ENCODE data around the gene TMEM156. TPM values are rescaled to one million over a fixed set of nuclear protein-coding genes. Genes with fewer than 3 reads are reported as not detected.

TMEM156 gene
- total and polyA plus RNA-seq, 8 donors = 0.37 to 1.8 (median 0.80) TPM; not detected in 4

DNA sequence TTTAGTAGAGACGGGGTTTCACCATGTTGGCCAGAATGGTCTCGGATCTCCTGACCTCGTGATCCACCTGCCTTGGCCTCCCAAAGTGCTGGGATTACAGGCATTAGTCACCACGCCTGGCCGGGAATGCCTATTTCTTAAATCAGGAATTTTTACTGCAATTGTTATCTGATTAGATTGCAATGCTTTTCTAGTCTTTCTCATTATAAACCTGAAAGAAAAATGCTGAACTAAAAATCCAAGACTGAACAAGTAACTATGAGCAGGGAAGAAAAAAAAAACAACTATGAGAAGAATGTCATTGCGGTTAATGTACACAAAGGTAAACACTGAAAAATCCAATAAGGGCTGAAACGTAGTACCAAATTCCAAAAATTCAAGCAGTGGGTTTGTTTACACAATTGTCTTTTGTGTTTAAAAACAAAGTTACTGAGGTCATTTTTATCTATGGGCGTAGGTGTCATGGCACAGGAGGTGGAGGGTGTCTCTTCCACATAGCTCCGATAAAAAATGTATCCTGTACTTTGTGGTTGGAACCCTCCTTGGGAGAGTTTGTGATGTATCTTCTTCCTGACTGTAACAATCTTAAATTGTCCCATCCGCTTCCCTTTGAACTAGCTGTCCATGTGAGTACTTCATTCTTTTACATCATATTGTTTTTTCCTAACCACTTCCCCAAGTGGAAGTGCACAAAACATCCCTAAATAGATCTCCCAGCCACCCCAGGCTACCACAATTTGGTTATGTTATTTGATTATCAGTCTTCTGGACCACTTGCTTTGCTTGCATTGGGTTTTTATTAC lies 11.1 kb upstream of the TMEM156 start:
- intact Hi-C loops (cut with DNase I; ENCODE audit: low total_unique reads) = no loop called here
- H3K27me3 ChIP-seq = no peaks in the 10 kb centered on the region
- peak in 1 of 2 donors; percentile 30 for DNase-seq
- TF ChIP-seq, protein P1, sequence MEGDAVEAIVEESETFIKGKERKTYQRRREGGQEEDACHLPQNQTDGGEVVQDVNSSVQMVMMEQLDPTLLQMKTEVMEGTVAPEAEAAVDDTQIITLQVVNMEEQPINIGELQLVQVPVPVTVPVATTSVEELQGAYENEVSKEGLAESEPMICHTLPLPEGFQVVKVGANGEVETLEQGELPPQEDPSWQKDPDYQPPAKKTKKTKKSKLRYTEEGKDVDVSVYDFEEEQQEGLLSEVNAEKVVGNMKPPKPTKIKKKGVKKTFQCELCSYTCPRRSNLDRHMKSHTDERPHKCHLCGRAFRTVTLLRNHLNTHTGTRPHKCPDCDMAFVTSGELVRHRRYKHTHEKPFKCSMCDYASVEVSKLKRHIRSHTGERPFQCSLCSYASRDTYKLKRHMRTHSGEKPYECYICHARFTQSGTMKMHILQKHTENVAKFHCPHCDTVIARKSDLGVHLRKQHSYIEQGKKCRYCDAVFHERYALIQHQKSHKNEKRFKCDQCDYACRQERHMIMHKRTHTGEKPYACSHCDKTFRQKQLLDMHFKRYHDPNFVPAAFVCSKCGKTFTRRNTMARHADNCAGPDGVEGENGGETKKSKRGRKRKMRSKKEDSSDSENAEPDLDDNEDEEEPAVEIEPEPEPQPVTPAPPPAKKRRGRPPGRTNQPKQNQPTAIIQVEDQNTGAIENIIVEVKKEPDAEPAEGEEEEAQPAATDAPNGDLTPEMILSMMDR (IDR thresholded peaks at IDR 0.05) = no peak
- no peak for TF ChIP-seq POLR2A (IDR thresholded peaks at IDR 0.05)
- no peak for TF ChIP-seq EP300 (IDR thresholded peaks at IDR 0.05)
- WGBS, 5 donors = 43 to 54% (median 48%) methylated on average over 10 of the region's 10 CpGs
- H3K36me3 ChIP-seq = no peaks in the 10 kb centered on the region
- H3K27ac ChIP-seq = peak overlapping the region in 4 of 5 donors; percentile 87 to 94 (median 90)
- peaks cover 0 to 47% (median 28%) of the 10 kb centered on the region in 4 donors for H3K4me1 ChIP-seq
- H3K9me3 ChIP-seq = no peaks in the 10 kb centered on the region
- peak overlapping the region in 1 of 4 donors; percentile 79 for H3K4me3 ChIP-seq

DNA sequence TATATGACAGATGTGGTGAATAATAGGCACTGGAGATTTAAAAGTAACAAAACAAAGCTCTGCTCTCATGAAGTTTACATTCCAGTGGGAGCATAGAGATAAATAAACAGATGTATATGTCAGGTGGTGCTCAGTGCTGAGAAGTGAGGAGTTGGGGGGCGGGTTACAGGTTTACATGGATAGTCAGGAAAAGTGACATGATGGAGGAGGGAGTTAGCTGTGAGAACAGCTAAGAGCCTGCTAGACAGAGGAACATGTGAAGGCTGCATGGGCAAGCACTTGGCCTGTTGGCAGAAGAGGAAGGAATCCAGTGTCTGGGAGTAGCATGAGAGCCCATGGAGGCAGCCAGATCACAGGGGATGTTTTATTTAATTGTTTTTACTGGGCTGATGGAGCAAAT lies 10.2 kb upstream of the TMEM156 start:
- intact Hi-C loops (cut with DNase I; ENCODE audit: low total_unique reads) = no loop called here
- H3K4me3 ChIP-seq = no peak overlapping the region
- TF ChIP-seq EP300 (IDR thresholded peaks at IDR 0.05) = no peak
- TF ChIP-seq, protein P1 (IDR thresholded peaks at IDR 0.05) = no peak
- no peak for TF ChIP-seq POLR2A (IDR thresholded peaks at IDR 0.05)
- no peak for TF ChIP-seq POLR2AphosphoS5 (IDR thresholded peaks at IDR 0.05)
- H3K27ac ChIP-seq = peak overlapping the region in 3 of 5 donors; percentile 90 to 94 (median 91)
- no peaks in the 10 kb centered on the region for H3K36me3 ChIP-seq
- peaks cover 0 to 47% (median 20%) of the 10 kb centered on the region in 4 donors for H3K4me1 ChIP-seq
- no peaks in the 10 kb centered on the region for H3K9me3 ChIP-seq
- 73 to 85% (median 79%) methylated on average over 1 of the region's 1 CpG for WGBS, 5 donors
- DNase-seq = no peak
- no peaks in the 10 kb centered on the region for H3K27me3 ChIP-seq

DNA sequence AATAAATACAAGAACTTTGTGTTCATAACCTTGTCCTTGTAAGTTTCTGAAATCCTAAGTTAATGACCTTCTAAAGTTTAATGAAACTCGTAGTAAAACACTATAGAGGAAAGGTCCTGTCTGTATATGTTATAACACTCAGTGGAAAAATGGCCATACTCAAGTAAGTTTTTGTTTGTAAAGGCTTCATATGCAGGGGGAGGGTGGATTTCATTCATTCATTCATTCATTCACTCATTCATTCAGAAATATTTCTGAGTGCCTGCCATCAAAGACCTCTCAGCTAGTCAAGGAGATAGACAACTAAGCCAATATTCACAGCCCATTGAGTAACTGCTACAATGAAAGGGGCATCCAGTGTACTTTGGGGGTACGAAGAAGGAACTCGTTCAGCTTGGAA lies 6.9 kb upstream of the TMEM156 start:
- Histone ChIP-seq H3K27me3 (no peaks in the 10 kb centered on the region), H3K27ac (no peak overlapping the region), H3K4me3 (no peak overlapping the region), H3K9me3 (no peaks in the 10 kb centered on the region), H3K4me1 (peaks cover 0 to 26% (median 7%) of the 10 kb centered on the region in 4 donors), H3K36me3 (no peaks in the 10 kb centered on the region)
- TF ChIP-seq POLR2A (IDR thresholded peaks at IDR 0.05) (no peak), POLR2AphosphoS5 (IDR thresholded peaks at IDR 0.05) (no peak), EP300 (IDR thresholded peaks at IDR 0.05) (no peak)
- TF ChIP-seq, protein P1 (IDR thresholded peaks at IDR 0.05) = no peak
- no peak for DNase-seq
- intact Hi-C loops (cut with DNase I; ENCODE audit: low total_unique reads) = no loop called here
- WGBS, 5 donors = 87 to 96% (median 92%) methylated on average over 3 of the region's 3 CpGs

DNA sequence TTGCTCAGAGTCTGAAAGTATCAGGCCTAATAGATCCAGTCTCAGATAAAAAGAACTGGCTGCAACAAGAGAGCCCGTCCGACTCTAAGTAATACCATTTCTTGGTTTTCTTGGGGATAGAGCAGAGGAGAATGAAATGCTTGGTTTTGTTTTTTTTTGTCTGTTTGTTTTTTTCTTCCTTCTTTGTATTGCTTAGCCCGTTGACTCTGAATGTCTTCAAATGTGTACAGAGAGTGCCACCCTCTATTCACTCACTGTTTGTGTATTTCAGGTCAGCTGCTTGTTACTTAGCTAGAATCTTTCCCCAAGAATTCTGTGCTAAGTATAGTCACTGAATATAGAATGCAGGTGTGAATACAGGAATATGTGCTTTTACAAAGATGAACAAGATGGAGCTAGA lies 5.7 kb upstream of the TMEM156 start:
- no peaks in the 10 kb centered on the region for H3K27me3 ChIP-seq
- intact Hi-C loops (cut with DNase I; ENCODE audit: low total_unique reads) = no loop called here
- H3K4me1 ChIP-seq = peaks cover 0 to 17% (median under 1%) of the 10 kb centered on the region in 4 donors
- TF ChIP-seq EP300 (IDR thresholded peaks at IDR 0.05) (no peak), POLR2AphosphoS5 (IDR thresholded peaks at IDR 0.05) (no peak), POLR2A (IDR thresholded peaks at IDR 0.05) (no peak)
- TF ChIP-seq, protein P1 (IDR thresholded peaks at IDR 0.05) = no peak
- no peaks in the 10 kb centered on the region for H3K36me3 ChIP-seq
- H3K9me3 ChIP-seq = no peaks in the 10 kb centered on the region
- 52 to 72% (median 59%) methylated on average over 3 of the region's 3 CpGs for WGBS, 5 donors
- DNase-seq = no peak
- no peak overlapping the region for H3K4me3 ChIP-seq
- H3K27ac ChIP-seq = peak overlapping the region in 3 of 5 donors; percentile 18 to 58 (median 34)
